SK-N-MC (cell line): ENCODE results near the gene VSTM4.

Experiments used
- DNase-seq: peaks from one replicate; pipeline ENCODE4 v3.0.0-alpha.2; 2011; ENCODE audit warnings: low read depth, low spot score
- H3K27ac ChIP-seq: fragments of 200-600 bp; sonication (generic); 2 replicates; pipeline ENCODE4 v1.5.1; 2016; ENCODE audit warnings: mixed run types
- H3K36me3 ChIP-seq: fragments of 200-600 bp; sonication (generic); 2 replicates; pipeline ENCODE4 v1.6.1; 2017; ENCODE audit warnings: antibody characterized with exemption, low read length, mixed read lengths; ENCODE audit not compliant: insufficient read depth
- H3K4me3 ChIP-seq: fragments of 200-600 bp; sonication (generic); 2 replicates; pipeline ENCODE4 v1.5.1; 2016
- H3K9ac ChIP-seq: fragments of 200-600 bp; sonication (generic); 2 replicates; pipeline ENCODE4 v1.8.0; 2017; ENCODE audit warnings: mixed run types, mixed read lengths; ENCODE audit not compliant: insufficient read length
- H3K9me3 ChIP-seq: fragments of 200-600 bp; sonication (generic); 2 replicates; pipeline ENCODE4 v1.6.1; 2017; ENCODE audit warnings: low read depth, mild to moderate bottlenecking, antibody characterized with exemption, low read length, moderate library complexity, mixed read lengths
- EZH2 ChIP-seq: fragments of 200-600 bp; sonication (generic); IDR thresholded peaks from one replicate; pipeline ENCODE4 v1.6.1; 2017; ENCODE audit warnings: antibody characterized with exemption
- FOXP2 ChIP-seq: optimal IDR thresholded peaks from 2 replicates; pipeline ENCODE3; 2011; ENCODE audit warnings: mild to moderate bottlenecking, moderate library complexity; ENCODE audit not compliant: insufficient read depth; ENCODE audit errors: extremely low read length, control extremely low read depth
- POLR2AphosphoS5 ChIP-seq: IDR thresholded peaks from 2 replicates; pipeline ENCODE4 v1.6.1; 2012; ENCODE audit warnings: mild to moderate bottlenecking, low read depth, low read length, borderline replicate concordance

Gene VSTM4

DNA sequence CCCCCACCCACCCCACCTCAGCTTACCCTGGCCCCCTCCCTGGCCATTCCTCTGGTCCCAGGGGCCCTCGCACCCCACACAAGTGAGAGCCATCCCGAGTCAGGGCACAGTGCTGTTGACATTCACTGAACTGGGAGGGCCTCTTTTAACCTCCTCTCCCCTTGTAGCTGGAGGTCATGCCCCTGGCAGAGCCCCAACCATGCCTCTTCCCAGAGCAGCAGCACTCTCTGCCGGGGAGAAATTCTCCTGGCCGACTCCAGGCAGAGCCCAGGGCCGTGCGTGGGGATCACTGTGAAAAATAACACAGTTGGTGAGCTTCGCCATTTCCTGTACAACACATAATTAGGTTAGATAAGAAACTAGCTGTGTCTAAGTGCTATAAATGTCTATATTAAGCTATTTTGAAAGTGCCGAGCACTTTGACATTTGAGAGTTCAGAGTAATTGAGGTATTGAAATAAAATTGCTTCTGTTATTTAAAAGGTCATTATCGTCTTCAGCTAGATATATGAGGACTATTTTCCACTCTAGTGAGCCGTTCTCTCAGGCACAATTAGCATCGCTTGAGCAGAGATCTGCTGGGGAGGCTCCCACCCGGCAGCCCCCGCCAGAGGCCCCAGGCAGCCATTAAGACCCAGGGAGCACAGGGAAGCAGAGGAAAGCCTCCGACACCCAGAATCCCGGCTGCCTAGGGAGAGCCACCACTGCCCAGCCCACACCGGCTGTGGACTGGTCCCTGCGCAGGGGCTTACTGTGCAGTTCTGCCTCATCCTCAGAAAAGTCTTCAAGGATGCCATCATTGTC is 113.3 kb downstream of the VSTM4 start:
- no peak for DNase-seq
- Histone ChIP-seq H3K9ac (no peak overlapping the region), H3K36me3 (no peaks in the 10 kb centered on the region), H3K4me3 (no peak overlapping the region), H3K9me3 (no peaks in the 10 kb centered on the region), H3K27ac (no peak overlapping the region)
- TF ChIP-seq POLR2AphosphoS5, result no peak
- no peak for TF ChIP-seq EZH2
- TF ChIP-seq FOXP2, result no peak

DNA sequence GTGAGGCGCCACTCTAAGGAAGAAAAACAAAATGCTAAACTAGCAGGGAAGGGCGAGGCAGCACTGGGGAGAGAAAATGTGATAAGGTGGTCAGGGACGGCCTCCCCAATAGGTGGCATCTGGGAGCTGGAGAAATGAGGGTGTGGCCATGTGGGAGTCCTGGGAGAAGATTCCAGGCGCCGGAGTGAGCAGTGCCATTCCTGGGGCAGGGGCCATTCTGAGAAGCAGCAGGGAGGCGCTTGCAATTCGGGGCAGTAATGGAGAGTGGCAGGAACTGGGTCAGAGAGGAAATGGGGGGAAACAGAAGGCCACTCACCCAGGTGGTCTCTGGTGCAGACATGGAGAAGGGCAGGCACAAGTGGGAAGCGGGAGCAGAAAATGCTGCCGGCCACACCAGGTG is 113.9 kb downstream of the VSTM4 start:
- Histone ChIP-seq H3K36me3 (no peaks in the 10 kb centered on the region), H3K9ac (no peak overlapping the region), H3K27ac (no peak overlapping the region), H3K4me3 (no peak overlapping the region), H3K9me3 (no peaks in the 10 kb centered on the region)
- DNase-seq, result no peak
- no peak for TF ChIP-seq POLR2AphosphoS5
- TF ChIP-seq EZH2, result no peak
- no peak for TF ChIP-seq FOXP2

DNA sequence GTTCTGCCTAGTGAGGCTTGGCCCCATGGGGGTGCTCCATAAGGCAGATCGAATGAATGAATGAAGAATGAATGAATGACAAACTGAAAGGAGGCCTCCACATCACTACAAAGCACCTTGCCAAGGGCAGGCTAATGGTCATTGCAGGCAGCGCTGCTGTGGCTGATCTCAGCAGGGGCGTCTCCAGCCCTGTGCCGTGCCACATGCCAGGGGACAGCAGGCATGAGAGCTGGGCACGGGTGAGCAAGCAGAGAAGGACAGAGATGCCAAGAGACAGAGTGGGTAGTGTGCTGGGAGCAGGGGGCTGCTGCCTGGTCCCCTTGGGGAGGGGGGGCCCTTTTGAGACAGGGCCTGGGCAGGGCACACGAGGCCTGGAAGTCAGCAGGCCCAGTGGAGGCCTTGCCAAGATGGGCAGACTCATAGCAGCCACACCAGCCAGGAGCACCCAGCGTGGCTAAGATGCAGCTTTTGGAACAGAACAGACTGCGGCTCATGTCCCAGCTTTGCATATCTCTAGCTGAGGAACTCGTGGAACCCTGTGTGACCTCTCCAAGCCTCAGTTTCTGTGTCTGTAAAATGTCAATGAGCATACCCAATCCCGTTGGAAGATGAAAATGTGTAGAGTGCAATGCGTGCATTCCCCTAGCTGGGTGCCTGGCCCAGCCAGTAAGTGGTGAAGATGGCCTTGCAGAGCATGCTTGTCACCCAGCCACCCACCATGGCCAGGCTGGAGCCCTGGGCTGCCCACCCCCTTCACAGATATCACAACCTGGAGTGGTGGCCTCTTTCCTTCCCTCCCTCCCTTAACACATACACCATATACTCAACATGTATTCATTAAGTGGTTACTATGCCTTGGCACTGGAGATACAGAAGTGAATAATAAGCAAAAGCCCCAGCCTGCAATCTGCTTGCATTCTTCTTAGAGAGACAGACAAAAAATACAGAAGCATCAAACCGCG is 114.6 kb downstream of the VSTM4 start:
- DNase-seq, result no peak
- Histone ChIP-seq H3K9me3 (no peaks in the 10 kb centered on the region), H3K9ac (no peak overlapping the region), H3K36me3 (no peaks in the 10 kb centered on the region), H3K4me3 (no peak overlapping the region), H3K27ac (no peak overlapping the region)
- TF ChIP-seq EZH2, result no peak
- TF ChIP-seq FOXP2, result no peak
- no peak for TF ChIP-seq POLR2AphosphoS5

DNA sequence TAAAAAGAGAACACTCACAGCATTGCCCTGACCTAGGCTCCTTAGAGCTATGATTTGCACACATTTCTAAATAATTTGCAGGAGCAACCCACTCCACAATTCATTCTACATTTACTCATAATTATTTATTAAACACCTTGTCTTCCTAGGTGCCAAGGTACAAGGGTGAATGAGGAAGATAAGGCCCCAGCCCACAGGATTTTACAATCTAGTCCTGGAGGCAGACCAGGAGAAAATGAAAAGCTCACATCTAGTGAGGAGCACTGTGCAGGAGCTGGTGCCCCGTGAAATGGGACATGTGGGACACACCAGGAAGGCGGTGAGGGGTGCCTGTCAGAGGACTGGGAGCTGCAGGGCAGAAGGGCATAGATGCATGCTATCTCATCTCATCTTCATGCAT is 116.0 kb downstream of the VSTM4 start:
- no peak overlapping the region for H3K9ac ChIP-seq
- H3K4me3 ChIP-seq, result no peak overlapping the region
- no peak overlapping the region for H3K27ac ChIP-seq
- TF ChIP-seq FOXP2 (no peak), EZH2 (no peak), POLR2AphosphoS5 (no peak)
- no peak for DNase-seq
- no peaks in the 10 kb centered on the region for H3K36me3 ChIP-seq
- H3K9me3 ChIP-seq, result no peaks in the 10 kb centered on the region

DNA sequence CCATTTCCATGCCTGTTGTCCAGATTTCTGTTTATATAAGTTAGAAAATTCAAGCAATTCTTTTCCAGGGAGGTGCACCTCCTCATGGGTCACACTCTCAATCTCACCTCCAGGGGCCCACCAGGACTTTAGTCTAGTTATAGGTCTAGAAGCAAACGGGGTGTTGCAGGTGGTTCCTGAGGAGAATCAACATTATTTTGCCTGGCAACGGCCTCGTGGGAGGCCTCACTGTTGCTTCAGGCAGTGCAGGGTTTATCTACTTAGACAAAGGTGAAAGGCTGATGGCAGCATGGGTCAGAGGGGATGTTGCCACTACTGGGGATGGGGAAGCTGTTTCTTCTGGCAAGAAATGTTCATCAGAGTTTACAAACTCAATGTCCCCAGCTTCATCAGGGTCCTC is 119.0 kb downstream of the VSTM4 start:
- Histone ChIP-seq H3K9ac (no peak overlapping the region), H3K27ac (no peak overlapping the region), H3K36me3 (no peaks in the 10 kb centered on the region), H3K9me3 (no peaks in the 10 kb centered on the region), H3K4me3 (no peak overlapping the region)
- DNase-seq, result no peak
- TF ChIP-seq POLR2AphosphoS5 (no peak), FOXP2 (no peak), EZH2 (no peak)

DNA sequence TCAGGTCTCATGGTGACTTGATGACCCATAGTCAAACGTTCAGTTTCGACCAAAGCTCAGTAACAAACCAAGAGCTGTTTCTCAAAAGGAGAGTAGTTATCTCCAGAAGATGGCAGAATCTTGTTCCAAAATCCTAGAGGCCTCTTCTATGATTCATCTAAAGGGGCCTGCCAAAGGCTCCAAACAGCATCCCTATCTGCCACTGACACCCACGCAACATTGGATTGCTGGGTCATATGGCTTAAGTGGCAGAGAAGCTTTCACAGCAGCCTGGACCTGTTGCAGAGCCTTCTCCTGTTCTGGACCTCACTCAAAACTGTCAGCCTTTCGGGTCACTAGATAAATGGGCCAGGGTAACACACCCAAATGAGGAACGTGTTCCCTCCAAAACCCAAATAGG is 121.7 kb downstream of the VSTM4 start:
- no peak overlapping the region for H3K27ac ChIP-seq
- H3K36me3 ChIP-seq, result no peaks in the 10 kb centered on the region

DNA sequence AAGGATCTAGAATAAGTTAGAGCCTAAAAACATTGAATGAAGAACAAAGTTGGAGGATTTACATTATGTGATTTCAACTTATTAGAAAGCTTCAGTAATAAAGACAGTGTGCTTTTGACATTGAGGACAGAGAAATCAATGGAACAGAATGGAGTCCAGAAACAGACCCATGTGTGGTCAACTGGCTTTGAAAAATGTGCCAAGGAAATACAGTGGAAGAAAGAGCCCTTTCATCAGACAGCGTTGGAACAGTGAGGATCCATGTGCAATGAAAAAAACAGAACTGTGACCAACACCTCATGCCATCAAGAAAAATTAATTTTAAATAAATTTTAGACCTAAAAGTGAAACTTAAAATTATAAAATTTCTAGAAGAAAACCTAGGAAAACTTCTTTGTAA is 125.1 kb downstream of the VSTM4 start:
- Histone ChIP-seq H3K27ac (no peak overlapping the region), H3K4me3 (no peak overlapping the region), H3K9me3 (no peaks in the 10 kb centered on the region), H3K36me3 (no peaks in the 10 kb centered on the region), H3K9ac (no peak overlapping the region)
- TF ChIP-seq EZH2 (no peak), POLR2AphosphoS5 (no peak), FOXP2 (no peak)
- no peak for DNase-seq

More for the DNA sequence above, 121.7 kb downstream of the VSTM4 start:
- no peak for TF ChIP-seq POLR2AphosphoS5
- TF ChIP-seq EZH2, result no peak
- TF ChIP-seq FOXP2, result no peak
- Histone ChIP-seq H3K9me3 (no peaks in the 10 kb centered on the region), H3K9ac (no peak overlapping the region), H3K4me3 (no peak overlapping the region)
- no peak for DNase-seq

DNA sequence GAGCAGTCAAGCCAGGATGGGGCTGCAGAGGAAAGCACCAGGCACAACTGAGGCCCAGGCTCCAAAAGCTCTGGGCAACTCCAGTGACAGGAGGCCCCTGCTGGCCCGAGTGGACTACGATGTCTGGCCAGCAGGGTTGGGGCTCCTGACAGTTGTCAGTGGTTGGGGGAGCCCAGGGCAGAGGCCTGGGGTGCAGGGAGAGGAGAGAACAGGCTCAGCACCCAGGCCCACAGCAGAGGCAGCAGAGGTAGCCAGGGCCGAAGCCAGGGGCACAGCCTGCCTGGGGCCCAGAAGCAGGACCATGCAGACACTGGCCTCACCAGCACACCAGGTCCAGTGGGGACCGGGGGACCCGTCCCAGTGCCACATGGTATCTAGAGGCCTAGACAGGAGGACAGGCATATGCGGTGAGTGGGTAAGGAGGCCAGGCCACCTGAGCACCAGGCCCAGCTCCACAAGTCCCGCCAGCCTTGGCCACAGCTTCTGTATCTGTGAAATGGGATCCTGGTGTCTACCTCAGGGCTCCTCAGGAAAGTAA is 129.6 kb downstream of the VSTM4 start:
- DNase-seq, result no peak
- TF ChIP-seq POLR2AphosphoS5 (no peak), EZH2 (no peak), FOXP2 (no peak)
- Histone ChIP-seq H3K9me3 (no peaks in the 10 kb centered on the region), H3K36me3 (no peaks in the 10 kb centered on the region), H3K4me3 (no peak overlapping the region), H3K9ac (no peak overlapping the region), H3K27ac (no peak overlapping the region)
